HuH-7.5 (cell line): ENCODE measurements around the gene FRMD3.

Source experiments
- DNase-seq: peaks from one replicate; pipeline ENCODE4 v3.0.0; 2011; ENCODE audit warnings: low spot score

The FRMD3 gene

GRCh38 chr9:83234541-83234940 is 303.7 kb downstream of the FRMD3 start:
- no peak for DNase-seq

GRCh38 chr9:83233647-83234046 is 304.6 kb downstream of the FRMD3 start:
- no peak for DNase-seq

GRCh38 chr9:83231039-83231438 is 307.2 kb downstream of the FRMD3 start:
- no peak for DNase-seq

GRCh38 chr9:83220730-83221129 is 317.5 kb downstream of the FRMD3 start:
- DNase-seq = no peak

- no peak for DNase-seq
Observed at GRCh38 chr9:83219924-83220438, 318.2 kb downstream of the FRMD3 start.

GRCh38 chr9:83219154-83219923 is 318.9 kb downstream of the FRMD3 start:
- peak; percentile 51 for DNase-seq

- DNase-seq = no peak
Observed at GRCh38 chr9:83218411-83219090, 319.6 kb downstream of the FRMD3 start.

- no peak for DNase-seq
Observed at GRCh38 chr9:83209188-83209731, 328.9 kb downstream of the FRMD3 start.

GRCh38 chr9:83208065-83208850 is 329.9 kb downstream of the FRMD3 start:
- no peak for DNase-seq

GRCh38 chr9:83204047-83204446 is 334.2 kb downstream of the FRMD3 start:
- no peak for DNase-seq

- DNase-seq = no peak
Observed at GRCh38 chr9:83200531-83200930, 337.7 kb downstream of the FRMD3 start.

- no peak for DNase-seq
Observed at GRCh38 chr9:83199832-83200231, 338.4 kb downstream of the FRMD3 start.

GRCh38 chr9:83199240-83199639 is 339.0 kb downstream of the FRMD3 start:
- peak; percentile 19 for DNase-seq

- DNase-seq = no peak
Observed at GRCh38 chr9:83198371-83198770, 339.8 kb downstream of the FRMD3 start.

GRCh38 chr9:83197591-83197990 is 340.6 kb downstream of the FRMD3 start:
- DNase-seq = no peak

- no peak for DNase-seq
Observed at GRCh38 chr9:83196946-83197345, 341.3 kb downstream of the FRMD3 start.
